ENCODE measurements around the gene PHACTR1.

The PHACTR1 gene

DNA sequence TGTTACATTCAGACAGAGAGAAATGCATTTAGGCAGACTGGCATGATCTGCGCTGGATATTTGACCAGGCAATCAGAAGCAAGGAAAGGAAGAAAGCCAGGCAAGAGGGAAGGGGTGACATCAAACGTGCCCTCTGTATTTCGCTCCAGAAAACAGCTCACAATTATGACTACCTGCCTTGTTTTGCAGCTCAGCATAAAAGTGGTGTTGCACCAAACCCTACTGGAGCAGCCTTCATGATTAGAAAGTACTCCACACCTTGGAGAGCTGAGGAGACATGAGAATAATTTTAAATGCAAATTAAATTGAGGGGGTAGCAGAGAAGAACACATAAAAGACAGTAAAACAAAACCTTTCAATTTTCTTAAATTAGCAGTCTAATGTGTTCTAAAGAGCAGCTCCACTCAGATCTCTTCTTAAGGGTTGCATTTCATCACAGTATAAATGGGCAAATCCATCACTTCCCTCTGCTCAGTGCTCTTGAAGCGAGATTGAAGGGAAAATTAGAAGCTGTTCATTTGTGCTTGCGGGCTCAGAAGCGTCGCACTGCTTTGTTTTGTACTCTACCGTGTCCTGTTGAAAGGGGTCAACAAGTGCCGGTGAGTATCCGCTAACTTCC, at the start of gene PHACTR1:
Gene PHACTR1, plus strand, starts transcription at position 470 of the 619 bp plus-strand sequence.
- no peaks in the 10 kb centered on the region for H3K79me2 ChIP-seq
- peaks cover under 1% of the 10 kb centered on the region for H3K27me3 ChIP-seq (ENCODE audit: control insufficient read depth, insufficient read depth, low read length)
- no peak for TF ChIP-seq CTCF (IDR thresholded peaks at IDR 0.05)
- H3K9me3 ChIP-seq (ENCODE audit: control insufficient read depth, low read length): no peaks in the 10 kb centered on the region
- H3K9ac ChIP-seq: no peak within 1 kb of the TSS
- no peaks in the 10 kb centered on the region for H3K36me3 ChIP-seq (ENCODE audit: control insufficient read depth, insufficient read depth, low read length)
- no peak within 1 kb of the TSS for H3K27ac ChIP-seq
- no peak within 1 kb of the TSS for H2AFZ ChIP-seq
- no peak within 1 kb of the TSS for H3K4me2 ChIP-seq (ENCODE audit: low read length)
- no peak within 1 kb of the TSS for H3K4me3 ChIP-seq (ENCODE audit: low read depth, low read length)
- H3K4me1 ChIP-seq: no peaks in the 10 kb centered on the region

GRCh38 chr6:12666886-12667285, 49.7 kb upstream of the PHACTR1 start:
- TF ChIP-seq CTCF (IDR thresholded peaks at IDR 0.05): no peak
- H3K4me1 ChIP-seq: no peaks in the 10 kb centered on the region
- H3K27me3 ChIP-seq (ENCODE audit: control insufficient read depth, insufficient read depth, low read length): no peaks in the 10 kb centered on the region
- H3K9ac ChIP-seq: no peak overlapping the region
- H2AFZ ChIP-seq: no peak overlapping the region
- H3K27ac ChIP-seq: no peak overlapping the region
- no peaks in the 10 kb centered on the region for H3K36me3 ChIP-seq (ENCODE audit: control insufficient read depth, insufficient read depth, low read length)
- no peaks in the 10 kb centered on the region for H3K79me2 ChIP-seq
- no peak overlapping the region for H3K4me3 ChIP-seq (ENCODE audit: low read depth, low read length)
- H3K9me3 ChIP-seq (ENCODE audit: control insufficient read depth, low read length): no peaks in the 10 kb centered on the region
- no peak overlapping the region for H3K4me2 ChIP-seq (ENCODE audit: low read length)

DNA sequence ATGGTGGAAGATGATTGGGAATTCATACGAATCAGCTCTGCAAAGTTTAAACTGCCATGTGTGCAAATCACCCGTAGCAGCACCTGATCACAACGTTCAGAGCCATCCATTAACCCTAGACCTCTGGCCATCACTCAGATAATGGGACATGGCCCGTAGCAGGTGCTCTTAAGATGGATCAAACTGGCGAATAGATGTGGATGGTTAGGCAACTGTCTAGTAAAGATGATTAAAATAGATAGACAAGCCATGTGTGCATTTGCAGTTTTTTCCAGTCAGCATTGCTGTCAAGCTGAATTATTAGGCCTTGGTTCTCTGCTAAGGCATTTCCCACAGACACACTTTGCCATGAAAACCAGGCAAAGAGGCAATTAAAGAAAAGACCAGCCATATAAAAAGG, 40.6 kb upstream of the PHACTR1 start:
- no peak overlapping the region for H3K4me3 ChIP-seq (ENCODE audit: low read depth, low read length)
- TF ChIP-seq CTCF (IDR thresholded peaks at IDR 0.05): no peak
- H3K9ac ChIP-seq: no peak overlapping the region
- H3K27me3 ChIP-seq (ENCODE audit: control insufficient read depth, insufficient read depth, low read length): no peaks in the 10 kb centered on the region
- H3K4me1 ChIP-seq: no peaks in the 10 kb centered on the region
- no peaks in the 10 kb centered on the region for H3K9me3 ChIP-seq (ENCODE audit: control insufficient read depth, low read length)
- H3K27ac ChIP-seq: no peak overlapping the region
- H3K36me3 ChIP-seq (ENCODE audit: control insufficient read depth, insufficient read depth, low read length): no peaks in the 10 kb centered on the region
- H3K79me2 ChIP-seq: no peaks in the 10 kb centered on the region
- no peak overlapping the region for H2AFZ ChIP-seq
- no peak overlapping the region for H3K4me2 ChIP-seq (ENCODE audit: low read length)

- Histone ChIP-seq H3K9me3 (ENCODE audit: control insufficient read depth, low read length) (no peaks in the 10 kb centered on the region), H2AFZ (no peak overlapping the region), H3K79me2 (no peaks in the 10 kb centered on the region)
These were observed 37.2 kb upstream of the PHACTR1 start for GRCh38 chr6:12679341-12679740.

More at GRCh38 chr6:12679341-12679740, 37.2 kb upstream of the PHACTR1 start:
- Histone ChIP-seq H3K9ac (no peak overlapping the region), H3K27ac (no peak overlapping the region), H3K4me3 (ENCODE audit: low read depth, low read length) (no peak overlapping the region), H3K4me2 (ENCODE audit: low read length) (no peak overlapping the region), H3K36me3 (ENCODE audit: control insufficient read depth, insufficient read depth, low read length) (no peaks in the 10 kb centered on the region), H3K4me1 (no peaks in the 10 kb centered on the region), H3K27me3 (ENCODE audit: control insufficient read depth, insufficient read depth, low read length) (no peaks in the 10 kb centered on the region)
- no peak for TF ChIP-seq CTCF (IDR thresholded peaks at IDR 0.05)
